ENCODE data around the gene NUTF2.
A peak's percentile ranks its signal among the peaks of the same experiment; 100 is the strongest.
"Not testable (repeated sequence)": the region's sequence is repeated elsewhere in the genome, so short reads cannot be mapped to it uniquely, and the experiment has no call there.

Gene NUTF2

GRCh38 chr16:67841198-67841815, 5.4 kb upstream of the NUTF2 start:
- DNase-seq = no peak

GRCh38 chr16:67841816-67842508, 4.8 kb upstream of the NUTF2 start, which contains the start of gene THAP11:
THAP11 (plus strand) TSS chr16:67842320; CDS start chr16:67842555, 235 bp downstream.
- peak; percentile 94 for DNase-seq

DNA sequence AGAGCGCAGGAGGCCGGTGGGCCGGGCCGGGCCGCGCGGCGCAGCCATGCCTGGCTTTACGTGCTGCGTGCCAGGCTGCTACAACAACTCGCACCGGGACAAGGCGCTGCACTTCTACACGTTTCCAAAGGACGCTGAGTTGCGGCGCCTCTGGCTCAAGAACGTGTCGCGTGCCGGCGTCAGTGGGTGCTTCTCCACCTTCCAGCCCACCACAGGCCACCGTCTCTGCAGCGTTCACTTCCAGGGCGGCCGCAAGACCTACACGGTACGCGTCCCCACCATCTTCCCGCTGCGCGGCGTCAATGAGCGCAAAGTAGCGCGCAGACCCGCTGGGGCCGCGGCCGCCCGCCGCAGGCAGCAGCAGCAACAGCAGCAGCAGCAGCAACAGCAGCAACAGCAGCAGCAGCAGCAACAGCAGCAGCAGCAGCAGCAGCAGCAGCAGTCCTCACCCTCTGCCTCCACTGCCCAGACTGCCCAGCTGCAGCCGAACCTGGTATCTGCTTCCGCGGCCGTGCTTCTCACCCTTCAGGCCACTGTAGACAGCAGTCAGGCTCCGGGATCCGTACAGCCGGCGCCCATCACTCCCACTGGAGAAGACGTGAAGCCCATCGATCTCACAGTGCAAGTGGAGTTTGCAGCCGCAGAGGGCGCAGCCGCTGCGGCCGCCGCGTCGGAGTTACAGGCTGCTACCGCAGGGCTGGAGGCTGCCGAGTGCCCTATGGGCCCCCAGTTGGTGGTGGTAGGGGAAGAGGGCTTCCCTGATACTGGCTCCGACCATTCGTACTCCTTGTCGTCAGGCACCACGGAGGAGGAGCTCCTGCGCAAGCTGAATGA, 4.0 kb upstream of the NUTF2 start:
- peak; percentile 34 for DNase-seq

GRCh38 chr16:67843343-67843765, 3.4 kb upstream of the NUTF2 start:
- DNase-seq = no peak

- no peak for DNase-seq
These were observed 2.2 kb upstream of the NUTF2 start for GRCh38 chr16:67844497-67844896.

DNA sequence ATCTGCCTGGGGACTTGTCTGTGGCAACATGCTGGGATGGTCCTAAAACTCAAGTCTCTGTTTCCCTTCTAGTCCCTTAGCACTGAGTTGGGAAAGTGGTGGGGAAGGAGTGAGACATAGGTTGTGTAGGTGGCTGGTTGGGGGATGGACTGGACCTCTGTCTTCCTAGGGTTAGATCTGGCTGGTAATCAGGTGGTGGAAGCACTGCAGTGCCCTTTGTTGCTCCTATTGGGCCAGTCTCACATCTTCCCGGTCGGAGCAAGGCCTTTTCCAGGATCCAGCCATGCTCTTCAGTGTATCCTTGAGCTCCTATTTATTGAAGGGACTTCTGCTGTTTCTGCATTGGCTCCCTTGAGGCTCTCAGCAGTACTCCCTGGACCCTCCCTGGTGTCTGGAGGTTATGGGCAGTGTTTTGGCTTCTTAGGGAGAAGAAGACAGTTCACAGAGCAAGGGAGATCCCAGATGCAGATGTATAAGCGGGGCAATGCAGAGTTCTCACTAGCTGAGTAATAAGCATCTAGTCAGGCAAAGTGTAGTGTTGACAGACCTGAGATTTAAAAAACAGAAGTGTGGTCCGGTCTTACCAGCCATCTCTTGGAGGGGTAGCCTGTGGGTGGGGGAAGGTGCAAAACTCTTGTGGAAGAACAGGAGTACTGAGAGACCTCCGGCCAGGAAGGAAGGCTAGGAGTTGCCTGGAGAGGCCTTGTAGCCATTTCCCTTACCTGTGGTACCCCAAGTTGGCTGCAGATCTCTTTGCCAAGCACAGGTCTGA, 1.3 kb upstream of the NUTF2 start:
- no peak for DNase-seq

GRCh38 chr16:67846063-67846319, 742 bp upstream of the NUTF2 start:
- DNase-seq = no peak

DNA sequence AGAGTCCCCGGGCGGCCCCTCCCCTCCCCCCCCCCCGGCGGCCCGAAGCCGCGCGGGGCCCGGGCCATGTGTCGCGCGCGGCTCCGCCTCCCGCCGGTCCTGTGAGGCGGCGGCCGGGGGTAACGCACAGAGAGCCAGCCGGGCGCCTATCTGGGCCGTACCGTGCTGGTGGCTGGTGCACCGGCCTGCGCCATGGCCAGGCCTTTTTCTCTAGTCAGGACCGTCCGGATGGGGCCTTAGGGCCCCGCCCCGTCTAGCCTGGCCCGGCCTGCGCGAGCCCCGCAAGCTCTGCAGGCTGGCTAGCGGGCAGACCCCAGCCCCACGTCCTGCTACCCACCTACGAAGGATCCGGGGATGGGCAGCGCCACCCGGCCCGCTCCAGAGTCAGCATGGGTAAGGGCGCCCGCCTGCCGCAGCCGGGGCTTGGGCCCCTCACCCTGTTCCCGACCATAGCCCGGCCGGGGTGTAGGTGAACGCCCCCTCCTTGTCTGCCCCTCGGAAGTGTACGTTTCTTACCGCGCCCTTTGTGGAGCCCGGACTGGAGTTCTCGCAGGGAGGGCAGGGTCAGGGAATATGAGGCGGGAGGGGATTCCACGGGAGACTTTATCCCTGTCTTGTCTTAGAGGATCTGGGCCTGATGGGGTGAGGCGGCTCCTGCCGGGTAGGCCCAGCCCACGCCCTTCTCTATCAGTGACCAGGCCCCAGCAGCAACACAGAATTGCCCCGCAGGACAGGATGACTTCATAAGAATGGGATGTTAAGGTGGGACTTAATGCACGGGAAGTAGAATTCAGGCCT, 530 bp downstream of the NUTF2 start, which contains the start of gene CENPT:
TSS of gene CENPT (minus strand) at position 630 of the 798 bp plus-strand sequence. CDS start 13,834 bp downstream, outside the sequence.
- peak; percentile 66 for DNase-seq

- no peak for DNase-seq
These were observed 1.4 kb downstream of the NUTF2 start for GRCh38 chr16:67848118-67848517.

DNA sequence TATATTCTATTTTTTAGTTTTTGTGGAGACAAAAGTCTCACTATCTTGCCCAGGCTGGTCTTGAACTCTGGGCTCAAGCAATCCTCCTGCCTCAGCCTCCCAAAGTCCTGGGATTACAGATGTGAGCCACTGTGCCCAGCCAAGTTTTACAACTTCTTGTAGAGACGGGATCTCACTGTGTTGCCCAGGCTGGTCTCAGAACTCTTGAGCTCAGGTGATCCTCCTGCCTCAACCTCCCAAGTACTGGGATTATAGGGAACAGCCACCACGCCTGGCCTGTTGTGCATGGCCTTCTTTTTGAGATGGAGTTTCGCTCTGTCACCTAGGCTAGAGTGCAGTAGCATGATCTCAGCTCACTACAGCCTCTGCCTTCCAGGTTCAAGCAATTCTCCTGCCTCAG, 6.9 kb downstream of the NUTF2 start:
- DNase-seq = no peak

GRCh38 chr16:67855789-67856188, 9.1 kb downstream of the NUTF2 start:
- DNase-seq = no peak

GRCh38 chr16:67856927-67857546, 10.3 kb downstream of the NUTF2 start:
- no peak for DNase-seq

DNA sequence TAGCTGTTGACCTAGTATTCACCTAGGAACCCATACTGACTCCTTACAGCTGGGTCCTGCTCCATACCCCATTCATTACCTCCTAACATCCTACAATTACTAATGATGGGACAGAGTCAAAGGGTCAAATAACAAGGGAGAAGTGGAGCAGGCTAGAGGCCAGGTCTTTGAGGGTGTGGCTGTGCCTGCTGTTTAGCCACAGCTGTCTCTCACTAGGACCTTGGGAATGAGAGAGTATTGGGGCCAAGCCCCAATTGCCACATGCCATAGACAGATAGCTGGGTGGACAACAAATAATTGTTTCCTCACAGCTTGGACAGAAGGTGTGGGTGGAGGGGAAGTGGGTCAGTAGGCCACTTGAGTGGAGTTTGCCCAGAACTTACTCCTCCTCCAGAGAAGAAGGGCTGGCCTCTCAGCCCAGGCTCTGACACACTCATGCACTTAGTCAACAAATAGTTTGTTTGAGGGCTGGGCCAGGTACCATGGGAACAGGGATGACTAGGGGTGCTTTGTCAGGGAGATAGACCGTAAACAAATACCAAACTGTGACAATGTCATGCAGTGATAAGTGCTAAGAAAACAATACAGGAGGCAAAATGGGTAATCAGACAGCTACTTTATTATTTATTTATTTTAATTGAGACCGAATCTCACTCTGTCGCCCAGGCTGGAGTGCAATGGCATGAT, 11.0 kb downstream of the NUTF2 start:
- DNase-seq = peak; percentile 40

GRCh38 chr16:67858500-67858899, 11.8 kb downstream of the NUTF2 start:
- DNase-seq = no peak

DNA sequence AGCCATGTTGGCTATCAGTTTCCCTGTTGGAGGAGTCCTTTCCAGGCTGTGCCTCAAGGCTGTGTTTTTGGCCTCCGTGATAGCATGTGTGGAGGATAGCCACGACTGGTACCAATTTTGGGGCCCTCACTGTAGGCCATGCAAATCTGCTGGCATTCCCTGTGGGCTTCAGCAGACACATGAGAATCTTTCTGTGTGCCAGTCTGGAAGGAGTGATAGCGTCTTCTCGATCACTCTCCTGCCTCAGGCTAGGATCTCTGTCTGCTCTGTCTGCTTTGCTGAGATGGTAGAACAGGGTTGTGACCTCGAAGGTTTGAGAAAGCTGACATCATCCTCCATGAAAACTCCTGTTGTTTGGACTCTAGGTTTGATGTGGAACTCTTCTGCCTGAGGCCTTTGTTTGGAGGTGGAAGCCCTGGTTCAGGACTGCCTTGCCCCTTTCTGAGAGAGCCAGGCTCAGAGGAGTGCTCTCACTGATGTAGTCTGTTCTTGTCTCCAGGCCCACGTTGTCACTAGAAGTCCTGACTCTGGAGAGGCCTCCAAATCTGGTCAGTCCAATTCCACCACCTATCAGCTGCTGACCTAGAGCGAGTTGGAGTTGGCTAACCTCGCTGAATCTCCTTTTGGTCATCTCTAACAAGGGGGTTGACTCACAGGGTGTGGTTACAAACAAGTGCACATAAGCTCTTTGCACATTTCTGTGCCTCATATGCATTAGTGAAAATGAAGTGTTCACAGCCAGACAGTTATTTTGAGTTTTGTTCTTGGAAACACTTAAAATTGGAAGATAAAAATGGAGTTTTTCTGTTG, 14.1 kb downstream of the NUTF2 start:
- no peak for DNase-seq

DNA sequence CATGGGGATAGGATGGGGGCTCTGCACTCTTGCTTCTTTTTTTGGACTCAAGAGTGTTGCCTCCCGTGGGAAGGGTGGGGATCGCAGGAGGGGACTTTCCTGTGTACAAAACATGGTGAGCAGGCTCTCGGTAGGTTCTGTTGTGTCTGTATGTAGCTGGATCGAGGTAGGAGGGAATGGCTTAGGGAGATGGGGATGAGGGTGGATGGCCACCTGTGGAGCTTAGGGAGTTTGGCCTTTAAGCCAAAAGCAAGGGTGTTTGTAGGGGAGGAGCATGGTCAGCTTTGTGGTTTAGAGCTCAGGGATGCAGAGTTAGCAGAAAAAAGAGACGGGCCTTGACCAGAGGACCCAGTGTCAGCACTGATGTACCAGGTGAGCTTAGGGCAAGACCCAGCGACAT, 15.1 kb downstream of the NUTF2 start:
- DNase-seq = no peak

GRCh38 chr16:67862623-67863583, 16.2 kb downstream of the NUTF2 start:
- no peak for DNase-seq

GRCh38 chr16:67864044-67864443, 17.3 kb downstream of the NUTF2 start:
- DNase-seq = not testable (repeated sequence)

DNA sequence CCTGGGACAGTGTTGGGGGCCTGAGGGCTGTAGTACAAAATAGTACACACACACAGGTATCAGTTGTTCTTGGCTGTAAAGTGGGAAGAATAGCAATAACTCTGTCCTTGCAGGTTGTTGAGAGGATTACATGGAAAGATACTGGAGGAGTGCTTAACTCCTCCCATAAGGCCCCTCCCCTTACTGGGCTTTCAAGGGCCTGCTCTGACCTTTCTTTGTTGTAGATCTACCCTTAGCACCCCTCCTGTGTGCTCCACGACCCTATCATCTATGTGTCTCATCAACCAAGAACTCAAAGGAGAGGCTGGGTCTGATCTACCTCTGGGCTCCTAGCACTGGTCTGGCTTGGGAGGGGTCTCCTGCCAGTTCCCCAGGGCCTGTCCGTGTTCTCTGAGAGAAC, 17.9 kb downstream of the NUTF2 start:
- DNase-seq = no peak

Measured in NCI-H1436 (cell line).